Fibroblast of the aortic adventitia (primary cell): ENCODE data around the gene MRPL21. TPM values are rescaled to one million over a fixed set of nuclear protein-coding genes. Genes with fewer than 3 reads are reported as not detected.

Experiments used
- DNase-seq: peaks from one replicate; pipeline ENCODE4 v3.0.0-alpha.2; 2010; ENCODE audit warnings: low read depth
- H3K4me3 ChIP-seq: 2 replicates; pipeline ENCODE4 v1.5.1; 2011; ENCODE audit warnings: low read depth, mild to moderate bottlenecking, control low read depth, low read length, moderate library complexity
- total RNA-seq: library from RNA; depleted of rRNA; stranded (reverse); fragments of >200 nt; gene quantifications from 2 replicates; pipeline ENCODE4 v1.2.3, GENCODE V29; 2012; ENCODE audit warnings: low replicate concordance
- TF ChIP-seq, protein P1 (sequence below): IDR thresholded peaks from 2 replicates; pipeline ENCODE4 v1.5.1; 2011; ENCODE audit warnings: mild to moderate bottlenecking, low read length, control low read depth, inconsistent platforms; ENCODE audit not compliant: insufficient read depth

MRPL21 gene
- 57.8 and 62.9 TPM in 2 replicates for total RNA-seq

DNA sequence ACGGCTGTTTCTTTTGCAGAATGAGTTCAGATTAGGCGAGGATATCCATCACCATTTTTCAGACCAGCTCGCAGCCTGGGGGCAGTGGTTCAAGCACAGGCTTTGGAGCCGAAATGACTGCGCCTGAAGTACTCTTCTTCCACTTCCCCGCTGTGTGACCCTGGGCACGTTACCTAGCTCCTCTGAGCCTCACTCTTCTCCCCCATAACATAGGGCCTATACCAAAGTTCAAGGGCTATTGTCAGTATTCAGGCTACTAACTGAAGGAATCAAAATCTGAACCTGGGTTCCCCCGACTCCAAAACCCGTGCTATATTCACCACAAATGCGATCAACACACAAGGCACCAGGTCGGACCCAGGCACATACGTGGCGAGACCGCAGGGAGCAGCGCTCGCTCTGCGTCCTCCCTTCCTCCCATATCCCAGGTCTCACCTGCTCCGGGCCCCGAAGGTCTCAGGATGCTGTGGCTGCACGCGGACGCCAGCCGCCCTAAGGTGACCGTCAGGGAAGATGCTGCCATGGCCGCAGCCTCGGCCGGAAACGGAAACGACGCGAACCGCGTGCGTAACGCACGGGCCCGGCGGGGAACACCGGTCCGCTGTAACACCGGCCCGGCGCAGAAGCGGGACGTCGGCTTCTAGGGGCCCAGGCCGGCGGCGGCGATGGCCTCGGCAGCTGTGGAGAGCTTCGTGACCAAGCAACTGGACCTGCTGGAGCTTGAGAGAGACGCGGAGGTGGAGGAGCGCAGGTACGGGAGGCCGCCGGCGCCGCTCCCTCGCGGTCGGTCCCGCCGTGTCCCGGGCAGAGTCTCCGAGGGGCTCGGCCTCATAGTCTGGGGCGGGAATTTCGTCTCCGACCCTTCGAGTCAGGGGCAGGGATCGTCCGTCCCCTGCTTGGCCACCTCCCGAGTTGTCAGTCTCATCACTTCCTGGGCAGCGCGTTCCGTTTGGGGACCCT is at the start of gene MRPL21, which contains the start of gene IGHMBP2:
MRPL21 (minus strand) TSS at position 545 of the 960 bp plus-strand sequence; CDS start at position 523, 22 bp downstream.
IGHMBP2 (plus strand) TSS at position 604 of the 960 bp plus-strand sequence; CDS start at position 666, 62 bp downstream.
- TF ChIP-seq, protein P1, sequence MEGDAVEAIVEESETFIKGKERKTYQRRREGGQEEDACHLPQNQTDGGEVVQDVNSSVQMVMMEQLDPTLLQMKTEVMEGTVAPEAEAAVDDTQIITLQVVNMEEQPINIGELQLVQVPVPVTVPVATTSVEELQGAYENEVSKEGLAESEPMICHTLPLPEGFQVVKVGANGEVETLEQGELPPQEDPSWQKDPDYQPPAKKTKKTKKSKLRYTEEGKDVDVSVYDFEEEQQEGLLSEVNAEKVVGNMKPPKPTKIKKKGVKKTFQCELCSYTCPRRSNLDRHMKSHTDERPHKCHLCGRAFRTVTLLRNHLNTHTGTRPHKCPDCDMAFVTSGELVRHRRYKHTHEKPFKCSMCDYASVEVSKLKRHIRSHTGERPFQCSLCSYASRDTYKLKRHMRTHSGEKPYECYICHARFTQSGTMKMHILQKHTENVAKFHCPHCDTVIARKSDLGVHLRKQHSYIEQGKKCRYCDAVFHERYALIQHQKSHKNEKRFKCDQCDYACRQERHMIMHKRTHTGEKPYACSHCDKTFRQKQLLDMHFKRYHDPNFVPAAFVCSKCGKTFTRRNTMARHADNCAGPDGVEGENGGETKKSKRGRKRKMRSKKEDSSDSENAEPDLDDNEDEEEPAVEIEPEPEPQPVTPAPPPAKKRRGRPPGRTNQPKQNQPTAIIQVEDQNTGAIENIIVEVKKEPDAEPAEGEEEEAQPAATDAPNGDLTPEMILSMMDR = no peak
- peak within 1 kb of the TSS; percentile 100 for H3K4me3 ChIP-seq
- peak; percentile 79 for DNase-seq

DNA sequence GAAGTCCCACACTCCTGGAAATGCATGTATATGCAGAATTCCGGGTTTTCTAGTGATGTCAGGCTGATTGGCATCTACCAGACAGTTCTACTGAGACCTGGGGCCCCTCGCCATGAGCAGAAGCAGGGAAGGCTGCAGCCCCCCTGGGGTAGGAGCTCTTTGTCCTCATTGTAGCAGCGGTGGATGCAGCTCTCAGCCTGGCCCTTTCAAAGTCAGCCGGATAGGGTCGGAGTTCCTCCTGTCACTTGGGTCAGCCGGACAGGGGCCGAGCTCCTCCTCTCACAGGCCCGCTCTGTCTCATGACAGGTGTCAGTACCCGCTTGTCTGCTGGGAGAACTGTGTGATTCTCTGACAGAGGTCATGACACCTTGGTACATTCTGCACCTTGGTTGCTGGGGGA is 47.1 kb upstream of the MRPL21 start:
- no peak overlapping the region for H3K4me3 ChIP-seq
- no peak for DNase-seq
- TF ChIP-seq, protein P1 = no peak

DNA sequence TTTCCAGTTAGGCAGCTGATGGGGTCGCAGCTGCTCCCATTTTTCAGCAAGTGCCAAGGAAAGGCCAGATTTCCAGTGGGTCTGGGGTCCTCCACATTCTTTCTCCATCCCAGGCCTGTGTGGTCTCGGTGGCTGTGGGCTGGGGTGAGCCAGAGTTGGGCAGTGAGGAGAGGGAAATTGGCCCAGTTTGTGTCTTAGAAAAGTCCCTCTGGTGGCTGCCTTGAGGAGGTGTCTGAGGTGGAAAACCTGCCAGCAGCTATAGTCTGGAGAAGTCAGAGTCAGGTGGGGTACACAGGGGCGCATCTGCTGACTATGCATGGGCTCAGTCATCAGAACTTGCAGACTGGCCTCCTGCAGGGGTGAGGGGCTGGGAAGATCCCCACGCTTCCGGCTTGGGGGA is 46.6 kb upstream of the MRPL21 start:
- TF ChIP-seq, protein P1 = peak; percentile 42
- peak; percentile 4 for DNase-seq
- H3K4me3 ChIP-seq = no peak overlapping the region

DNA sequence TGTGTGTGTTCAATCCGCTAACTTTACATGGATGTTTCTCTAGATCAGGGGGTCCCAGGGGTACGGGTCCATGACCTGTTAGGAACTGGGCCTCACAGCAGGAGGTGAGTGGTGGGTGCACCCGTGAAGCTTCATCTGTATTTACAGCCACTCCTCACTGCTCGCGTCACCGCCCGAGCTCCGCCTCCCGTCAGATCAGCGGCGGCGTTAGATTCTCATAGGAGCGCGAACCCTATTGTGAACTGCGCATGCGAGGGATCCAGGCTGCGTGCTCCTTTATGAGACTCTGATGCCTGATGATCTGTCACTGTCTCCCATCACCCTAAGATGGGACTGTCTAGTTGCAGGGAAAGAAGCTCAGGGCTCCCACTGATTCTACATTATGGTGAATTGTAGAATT is 45.3 kb upstream of the MRPL21 start:
- TF ChIP-seq, protein P1 = no peak
- DNase-seq = no peak
- H3K4me3 ChIP-seq = no peak overlapping the region

DNA sequence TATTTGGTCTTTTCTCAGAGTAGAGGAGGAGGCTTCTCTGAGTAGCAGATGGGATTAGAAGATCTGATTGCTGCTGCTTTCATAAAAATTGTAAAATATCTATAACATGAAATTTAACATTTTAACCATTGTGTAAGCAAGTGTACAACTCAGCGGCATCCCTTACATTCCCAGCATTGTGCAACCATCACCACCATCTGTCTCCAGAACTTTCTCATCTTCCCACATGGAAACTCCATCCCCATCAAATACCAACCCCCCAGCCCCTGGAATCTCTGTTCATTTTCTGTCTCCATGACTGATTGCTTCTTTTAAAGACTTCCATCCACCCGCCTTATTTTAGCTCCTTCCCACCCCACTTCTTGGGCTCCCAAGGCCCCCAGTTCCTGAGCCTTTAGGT is 44.9 kb upstream of the MRPL21 start:
- no peak for DNase-seq
- no peak overlapping the region for H3K4me3 ChIP-seq
- TF ChIP-seq, protein P1 = no peak

DNA sequence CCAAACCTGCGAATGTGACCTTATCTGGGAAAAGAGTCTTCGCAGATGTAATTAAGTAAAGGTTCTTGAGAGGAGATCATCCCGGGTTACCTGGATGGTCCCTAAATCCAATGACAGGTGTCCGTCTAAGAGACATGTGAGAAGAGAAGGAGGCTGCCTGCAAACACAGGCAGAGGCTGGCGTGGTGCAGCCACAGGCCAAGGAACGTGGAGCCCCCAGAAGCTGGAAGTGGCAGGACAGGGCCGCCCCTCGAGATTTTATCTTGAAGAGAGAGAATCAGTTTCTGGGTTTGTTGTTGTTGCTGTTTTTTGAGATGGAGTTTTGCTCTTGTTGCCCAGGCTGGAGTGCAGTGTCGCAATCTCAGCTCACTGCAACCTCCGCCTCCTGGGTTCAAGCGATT is 43.5 kb upstream of the MRPL21 start:
- no peak overlapping the region for H3K4me3 ChIP-seq
- DNase-seq = no peak
- TF ChIP-seq, protein P1 = no peak
